ENCODE data around the gene TDRD7.

The TDRD7 gene

DNA sequence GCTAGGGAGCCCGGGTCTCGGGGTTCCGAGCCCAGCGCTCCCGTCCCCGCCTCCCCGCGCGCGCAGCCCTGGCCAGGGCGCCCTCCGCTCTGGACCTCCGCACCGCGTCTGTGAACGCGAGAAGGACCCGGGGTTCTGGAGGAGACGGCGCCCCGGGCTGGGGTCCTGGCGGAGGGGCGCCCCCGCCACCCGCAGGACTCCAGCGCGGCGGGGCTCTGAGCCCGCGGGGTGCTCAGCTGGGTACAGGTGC, 90.0 kb downstream of the TDRD7 start:
- H3K27me3 ChIP-seq (ENCODE audit: control insufficient read depth in 1 of 2, insufficient read depth in 2 of 2, low read length in 2 of 2): peaks cover 0 to 7% of the 10 kb centered on the region in 2 donors
- H3K4me3 ChIP-seq (ENCODE audit: low read depth in 1 of 2, low read length in 2 of 2): peak overlapping the region; percentile 67 to 81
- peaks cover 35% of the 10 kb centered on the region for H3K4me1 ChIP-seq (ENCODE audit: insufficient read depth, low read length)
- no peaks in the 10 kb centered on the region for H3K9me3 ChIP-seq (ENCODE audit: low read length)
- H3K36me3 ChIP-seq (ENCODE audit: insufficient read depth, low read length): no peaks in the 10 kb centered on the region
- H3K9ac ChIP-seq (ENCODE audit: low read length): peak overlapping the region; percentile 65
- H3K27ac ChIP-seq (ENCODE audit: low read depth, low read length): peak overlapping the region; percentile 77

- H3K9ac ChIP-seq (ENCODE audit: low read length): peak overlapping the region; percentile 65
- peak overlapping the region; percentile 77 for H3K27ac ChIP-seq (ENCODE audit: low read depth, low read length)
- peaks cover 0 to 7% of the 10 kb centered on the region in 2 donors for H3K27me3 ChIP-seq (ENCODE audit: control insufficient read depth in 1 of 2, insufficient read depth in 2 of 2, low read length in 2 of 2)
- H3K4me1 ChIP-seq (ENCODE audit: insufficient read depth, low read length): peaks cover 38% of the 10 kb centered on the region
- no peaks in the 10 kb centered on the region for H3K36me3 ChIP-seq (ENCODE audit: insufficient read depth, low read length)
- peak overlapping the region; percentile 67 to 81 for H3K4me3 ChIP-seq (ENCODE audit: low read depth in 1 of 2, low read length in 2 of 2)
- no peaks in the 10 kb centered on the region for H3K9me3 ChIP-seq (ENCODE audit: low read length)
Observed at GRCh38 chr9:97502222-97502983, 90.5 kb downstream of the TDRD7 start.

- H3K4me3 ChIP-seq (ENCODE audit: low read depth in 1 of 2, low read length in 2 of 2): peak overlapping the region; percentile 67 to 81
- peak overlapping the region; percentile 36 for H3K27ac ChIP-seq (ENCODE audit: low read depth, low read length)
- no peaks in the 10 kb centered on the region for H3K9me3 ChIP-seq (ENCODE audit: low read length)
- peak overlapping the region; percentile 65 for H3K9ac ChIP-seq (ENCODE audit: low read length)
- peaks cover 41% of the 10 kb centered on the region for H3K4me1 ChIP-seq (ENCODE audit: insufficient read depth, low read length)
- peaks cover 0 to 7% of the 10 kb centered on the region in 2 donors for H3K27me3 ChIP-seq (ENCODE audit: control insufficient read depth in 1 of 2, insufficient read depth in 2 of 2, low read length in 2 of 2)
- no peaks in the 10 kb centered on the region for H3K36me3 ChIP-seq (ENCODE audit: insufficient read depth, low read length)
Observed at GRCh38 chr9:97502984-97503861, 91.3 kb downstream of the TDRD7 start.

GRCh38 chr9:97503862-97504210, 91.9 kb downstream of the TDRD7 start:
- Histone ChIP-seq H3K9me3 (ENCODE audit: low read length) (no peaks in the 10 kb centered on the region), H3K27me3 (ENCODE audit: control insufficient read depth in 1 of 2, insufficient read depth in 2 of 2, low read length in 2 of 2) (peaks cover 0 to 7% of the 10 kb centered on the region in 2 donors), H3K4me1 (ENCODE audit: insufficient read depth, low read length) (peaks cover 41% of the 10 kb centered on the region), H3K4me3 (ENCODE audit: low read depth in 1 of 2, low read length in 2 of 2) (peak overlapping the region in 1 of 2 donors; percentile 81), H3K27ac (ENCODE audit: low read depth, low read length) (no peak overlapping the region), H3K36me3 (ENCODE audit: insufficient read depth, low read length) (no peaks in the 10 kb centered on the region), H3K9ac (ENCODE audit: low read length) (no peak overlapping the region)

- Histone ChIP-seq H3K9ac (ENCODE audit: low read length) (no peak overlapping the region), H3K9me3 (ENCODE audit: low read length) (no peaks in the 10 kb centered on the region), H3K27ac (ENCODE audit: low read depth, low read length) (no peak overlapping the region), H3K36me3 (ENCODE audit: insufficient read depth, low read length) (no peaks in the 10 kb centered on the region), H3K4me3 (ENCODE audit: low read depth in 1 of 2, low read length in 2 of 2) (peak overlapping the region in 1 of 2 donors; percentile 81), H3K27me3 (ENCODE audit: control insufficient read depth in 1 of 2, insufficient read depth in 2 of 2, low read length in 2 of 2) (peaks cover 0 to 7% of the 10 kb centered on the region in 2 donors), H3K4me1 (ENCODE audit: insufficient read depth, low read length) (peaks cover 41% of the 10 kb centered on the region)
Observed at GRCh38 chr9:97504381-97505216, 92.7 kb downstream of the TDRD7 start.

- no peaks in the 10 kb centered on the region for H3K9me3 ChIP-seq (ENCODE audit: low read length)
- peaks cover 46% of the 10 kb centered on the region for H3K4me1 ChIP-seq (ENCODE audit: insufficient read depth, low read length)
- H3K9ac ChIP-seq (ENCODE audit: low read length): no peak overlapping the region
- H3K27me3 ChIP-seq (ENCODE audit: control insufficient read depth in 1 of 2, insufficient read depth in 2 of 2, low read length in 2 of 2): peaks cover 0 to 7% of the 10 kb centered on the region in 2 donors
- H3K36me3 ChIP-seq (ENCODE audit: insufficient read depth, low read length): no peaks in the 10 kb centered on the region
- no peak overlapping the region for H3K4me3 ChIP-seq (ENCODE audit: low read depth in 1 of 2, low read length in 2 of 2)
- no peak overlapping the region for H3K27ac ChIP-seq (ENCODE audit: low read depth, low read length)
Observed at GRCh38 chr9:97505845-97506244, 93.9 kb downstream of the TDRD7 start.

DNA sequence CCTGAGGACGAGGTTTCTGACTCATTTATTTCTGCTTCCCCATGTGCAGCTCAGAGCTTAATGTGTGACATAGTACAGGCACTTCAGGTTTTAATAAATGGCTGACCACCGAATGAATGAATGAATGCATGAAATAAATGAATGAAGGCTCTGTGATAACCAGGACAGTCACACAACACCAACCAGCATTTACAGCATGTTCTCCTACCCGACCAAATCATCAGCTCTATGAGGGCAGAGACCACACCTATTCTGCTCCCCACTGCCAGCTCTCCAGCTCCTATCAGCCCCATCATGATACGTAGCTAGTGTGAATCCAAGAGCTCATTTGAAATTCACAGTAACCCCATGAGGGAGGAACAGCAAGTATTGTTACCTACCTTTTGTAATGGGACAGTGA, 94.4 kb downstream of the TDRD7 start:
- Histone ChIP-seq H3K4me1 (ENCODE audit: insufficient read depth, low read length) (peaks cover 50% of the 10 kb centered on the region), H3K9me3 (ENCODE audit: low read length) (no peaks in the 10 kb centered on the region), H3K9ac (ENCODE audit: low read length) (no peak overlapping the region), H3K4me3 (ENCODE audit: low read depth in 1 of 2, low read length in 2 of 2) (no peak overlapping the region), H3K36me3 (ENCODE audit: insufficient read depth, low read length) (no peaks in the 10 kb centered on the region), H3K27ac (ENCODE audit: low read depth, low read length) (no peak overlapping the region), H3K27me3 (ENCODE audit: control insufficient read depth in 1 of 2, insufficient read depth in 2 of 2, low read length in 2 of 2) (peaks cover 0 to 7% of the 10 kb centered on the region in 2 donors)

DNA sequence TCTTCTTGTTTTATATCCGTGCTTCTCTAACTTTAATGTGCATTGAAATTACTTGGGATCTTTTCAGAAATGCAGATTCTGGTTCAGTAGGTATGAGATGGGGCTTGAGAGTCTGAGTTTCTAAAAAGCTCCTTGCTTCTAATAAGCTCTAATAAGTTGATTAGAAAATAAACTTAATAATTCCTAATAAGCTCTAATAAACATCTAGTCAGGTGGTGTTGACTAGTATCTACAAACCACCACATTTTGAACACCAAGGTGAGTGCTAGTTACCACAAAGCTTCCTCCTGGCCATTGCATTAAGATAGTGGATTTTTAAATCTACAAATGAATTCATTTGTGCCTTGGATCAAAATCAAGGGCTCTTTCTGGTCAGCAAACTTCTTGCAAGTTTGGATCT, 94.9 kb downstream of the TDRD7 start:
- Histone ChIP-seq H3K27me3 (ENCODE audit: control insufficient read depth in 1 of 2, insufficient read depth in 2 of 2, low read length in 2 of 2) (peaks cover 0 to 7% of the 10 kb centered on the region in 2 donors), H3K9me3 (ENCODE audit: low read length) (no peaks in the 10 kb centered on the region), H3K9ac (ENCODE audit: low read length) (no peak overlapping the region), H3K4me3 (ENCODE audit: low read depth in 1 of 2, low read length in 2 of 2) (no peak overlapping the region), H3K36me3 (ENCODE audit: insufficient read depth, low read length) (peaks cover under 1% of the 10 kb centered on the region), H3K27ac (ENCODE audit: low read depth, low read length) (no peak overlapping the region), H3K4me1 (ENCODE audit: insufficient read depth, low read length) (peaks cover 52% of the 10 kb centered on the region)

GRCh38 chr9:97507428-97507984, 95.6 kb downstream of the TDRD7 start:
- no peak overlapping the region for H3K27ac ChIP-seq (ENCODE audit: low read depth, low read length)
- H3K4me1 ChIP-seq (ENCODE audit: insufficient read depth, low read length): peaks cover 49% of the 10 kb centered on the region

DNA sequence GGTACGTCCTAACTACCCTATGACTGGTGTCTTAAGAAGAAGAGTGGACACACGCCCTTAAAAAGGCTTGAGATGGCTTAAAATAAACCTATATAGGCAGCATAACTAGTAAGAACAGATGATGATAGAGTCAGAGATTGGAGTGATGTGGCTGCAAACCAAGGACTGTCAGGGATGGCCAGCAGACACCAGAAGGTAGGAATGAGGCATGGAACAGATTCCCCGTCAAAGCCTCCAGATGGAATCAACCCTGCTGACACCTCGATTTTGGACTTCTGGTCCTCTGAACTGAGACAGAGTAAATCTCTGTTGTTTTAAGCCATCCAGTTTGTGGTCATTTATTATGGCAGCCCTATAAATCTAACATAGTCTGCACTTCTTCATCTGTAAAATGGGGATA, 97.0 kb downstream of the TDRD7 start:
- peaks cover 36% of the 10 kb centered on the region for H3K4me1 ChIP-seq (ENCODE audit: insufficient read depth, low read length)
- H3K9me3 ChIP-seq (ENCODE audit: low read length): no peaks in the 10 kb centered on the region

More at GRCh38 chr9:97507428-97507984, 95.6 kb downstream of the TDRD7 start:
- Histone ChIP-seq H3K36me3 (ENCODE audit: insufficient read depth, low read length) (peaks cover 3% of the 10 kb centered on the region), H3K9ac (ENCODE audit: low read length) (no peak overlapping the region), H3K27me3 (ENCODE audit: control insufficient read depth in 1 of 2, insufficient read depth in 2 of 2, low read length in 2 of 2) (peaks cover 0 to under 1% of the 10 kb centered on the region in 2 donors), H3K9me3 (ENCODE audit: low read length) (no peaks in the 10 kb centered on the region), H3K4me3 (ENCODE audit: low read depth in 1 of 2, low read length in 2 of 2) (no peak overlapping the region)

More for the DNA sequence above, 97.0 kb downstream of the TDRD7 start:
- no peak overlapping the region for H3K27ac ChIP-seq (ENCODE audit: low read depth, low read length)
- H3K36me3 ChIP-seq (ENCODE audit: insufficient read depth, low read length): peaks cover 3% of the 10 kb centered on the region
- H3K27me3 ChIP-seq (ENCODE audit: control insufficient read depth in 1 of 2, insufficient read depth in 2 of 2, low read length in 2 of 2): no peaks in the 10 kb centered on the region
- H3K4me3 ChIP-seq (ENCODE audit: low read depth in 1 of 2, low read length in 2 of 2): no peak overlapping the region
- H3K9ac ChIP-seq (ENCODE audit: low read length): no peak overlapping the region

Measured in muscle layer of colon (tissue), 2 donors.